Endothelial cell of umbilical vein (primary cell): ENCODE results near the gene GRIFIN. TPM values are rescaled to one million over a fixed set of nuclear protein-coding genes. Genes with fewer than 3 reads are reported as not detected.

Source experiments
- BruUV-seq: library from RNA; stranded (reverse); fragments of 400-500 nt; replicated peaks from 2 replicates; lab custom pipeline; 2021; lab: Mats Ljungman, UMichigan
- CTCF ChIA-PET: fragments of 300-600, 350-600 bp; sonication (Branson Sonifier 250); formaldehyde crosslinking; loops from one replicate; lab custom pipeline; 2021; ENCODE audit warnings: antibody characterized with exemption, inconsistent platforms; lab: Charles Lee
- POLR2A ChIA-PET: fragments of 300-600, 350-600 bp; sonication (Branson Sonifier 250); formaldehyde crosslinking; loops from one replicate; lab custom pipeline; 2021; ENCODE audit warnings: antibody characterized with exemption, inconsistent platforms; lab: Charles Lee
- DNase-seq: peaks from one replicate; pipeline ENCODE4 v3.0.0-alpha.2; 2011; ENCODE audit warnings: low read depth, low spot score
- FAIRE-seq: peaks from 2 replicates; lab custom pipeline; 2011; peaks lifted over from hg19 to GRCh38; lab: Jason Lieb, UNC
- H2AFZ ChIP-seq: 2 replicates; pipeline ENCODE4 v1.6.0; 2012; ENCODE audit warnings: low read depth, low read length, control low read depth, inconsistent platforms
- H3K27ac ChIP-seq: 2 replicates; pipeline ENCODE4 v1.5.1; 2011; ENCODE audit warnings: low read depth, mild to moderate bottlenecking, control low read depth, low read length, moderate library complexity; ENCODE audit not compliant: insufficient read depth
- H3K27me3 ChIP-seq, 2 experiments: 2 replicates each; pipeline versions ENCODE4 v1.6.0 to v1.6.1; 2011; ENCODE audit warnings: low read length in 2 of 2, mixed read lengths in 1 of 2; ENCODE audit not compliant: control insufficient read depth in 2 of 2, insufficient read depth in 2 of 2
- H3K36me3 ChIP-seq, 2 experiments: 2 replicates in 1 of 2; 3 replicates in 1 of 2; pipeline ENCODE4 v1.5.1; 2011; ENCODE audit warnings: low read length in 2 of 2, mild to moderate bottlenecking in 1 of 2, moderate library complexity in 1 of 2; ENCODE audit not compliant: control insufficient read depth in 2 of 2, insufficient read depth in 2 of 2; ENCODE audit errors: extremely low read depth in 1 of 2
- H3K4me1 ChIP-seq: 3 replicates; pipeline ENCODE4 v1.5.1; 2011; ENCODE audit warnings: mild to moderate bottlenecking, low read length; ENCODE audit not compliant: control insufficient read depth, insufficient read depth; ENCODE audit errors: extremely low read depth
- H3K4me2 ChIP-seq: 2 replicates; pipeline ENCODE4 v1.6.1; 2011; ENCODE audit warnings: low read length, control low read depth, mixed read lengths; ENCODE audit not compliant: insufficient read depth
- H3K4me3 ChIP-seq, 3 experiments: fragments of 200-600 bp in 1 of 3; sonication (generic), shearing (Covaris generic) in 1 of 3; replicated peaks in 1 of 3; 2 replicates each; pipeline ENCODE4 v1.5.1; 2011 to 2016; ENCODE audit warnings: control low read depth in 3 of 3, low read length in 3 of 3, mild to moderate bottlenecking in 2 of 3, inconsistent platforms in 1 of 3, low read depth in 1 of 3, moderate library complexity in 1 of 3; ENCODE audit not compliant: insufficient read depth in 1 of 3
- H3K79me2 ChIP-seq: 2 replicates; pipeline ENCODE4 v1.6.0; 2012; ENCODE audit warnings: low read length, inconsistent platforms; ENCODE audit not compliant: control insufficient read depth, insufficient read depth
- H3K9ac ChIP-seq: replicated peaks from 2 replicates; pipeline ENCODE3; 2011; ENCODE audit warnings: low read length, control low read depth; ENCODE audit not compliant: insufficient read depth; ENCODE audit errors: extremely low read depth
- H3K9me1 ChIP-seq: replicated peaks from 3 replicates; pipeline ENCODE4 v1.6.0; 2011; ENCODE audit warnings: mild to moderate bottlenecking, low read length; ENCODE audit not compliant: control insufficient read depth, insufficient read depth; ENCODE audit errors: extremely low read depth
- H3K9me3 ChIP-seq: replicated peaks from 2 replicates; pipeline ENCODE4 v1.5.1; 2012; ENCODE audit warnings: low read length, inconsistent platforms; ENCODE audit not compliant: control insufficient read depth, insufficient read depth
- H4K20me1 ChIP-seq: replicated peaks from 2 replicates; pipeline ENCODE3; 2011; ENCODE audit warnings: mild to moderate bottlenecking, low read length; ENCODE audit not compliant: control insufficient read depth, insufficient read depth; ENCODE audit errors: extremely low read depth
- CTCF ChIP-seq, 2 donors: IDR thresholded peaks; 1 replicate in 1 of 2; 2 replicates in 1 of 2; pipeline ENCODE4 v1.5.1; 2011; ENCODE audit warnings: low read length in 2 of 2, mild to moderate bottlenecking in 2 of 2, moderate library complexity in 2 of 2, control low read depth in 1 of 2, inconsistent platforms in 1 of 2, low read depth in 1 of 2; ENCODE audit not compliant: insufficient read depth in 1 of 2; ENCODE audit errors: extremely low read depth in 1 of 2
- EZH2 ChIP-seq: IDR thresholded peaks from 2 replicates; pipeline ENCODE4 v1.6.1; 2012; ENCODE audit warnings: borderline replicate concordance, low read depth, mild to moderate bottlenecking, moderate library complexity, low read length, inconsistent platforms; ENCODE audit not compliant: severe bottlenecking
- FOS ChIP-seq: IDR thresholded peaks from 2 replicates; pipeline ENCODE4 v1.6.1; 2011; ENCODE audit warnings: mild to moderate bottlenecking, low read length, moderate library complexity, borderline replicate concordance; ENCODE audit not compliant: insufficient read depth
- GATA2 ChIP-seq: IDR thresholded peaks from 2 replicates; pipeline ENCODE4 v1.7.0; 2011; ENCODE audit warnings: low read depth, mild to moderate bottlenecking, moderate library complexity, mixed read lengths, low read length; ENCODE audit not compliant: insufficient read length, insufficient read depth
- JUN ChIP-seq: IDR thresholded peaks from 2 replicates; pipeline ENCODE4 v1.6.1; 2011; ENCODE audit warnings: borderline replicate concordance, low read depth; ENCODE audit not compliant: insufficient read length, insufficient read depth
- MYC ChIP-seq: IDR thresholded peaks from one replicate; pipeline ENCODE4 v1.6.1; 2011; ENCODE audit warnings: mild to moderate bottlenecking, low read depth, low read length
- POLR2A ChIP-seq: IDR thresholded peaks from 2 replicates; pipeline ENCODE4 v1.6.1; 2012; ENCODE audit warnings: low read depth, mild to moderate bottlenecking, control low read depth, low read length
- POLR2AphosphoS5 ChIP-seq: IDR thresholded peaks from 2 replicates; pipeline ENCODE4 v1.6.1; 2012; ENCODE audit warnings: low read depth, mild to moderate bottlenecking, control low read depth, low read length, moderate library complexity; ENCODE audit not compliant: insufficient read depth
- dilution Hi-C: fragments of 300-500 bp; cut with MboI; formaldehyde crosslinking; loops from one replicate; pipeline ENCODE4 v1.15.0; 2019; ENCODE audit warnings: low sequenced_read_pairs; ENCODE audit not compliant: extremely low pct_ligation_motif_present
- intact Hi-C: fragments of 100-400 bp; cut with micrococcal nuclease; formaldehyde crosslinking; loops from one replicate; pipeline ENCODE4 v1.10.0; 2022
- polyA plus RNA-seq, 4 experiments: library from polyadenylated mRNA; depleted of rRNA in 3 of 4; stranded (reverse) in 3 of 4; unstranded in 1 of 4; fragments of >200 nt; gene quantifications; 2 replicates each; pipeline versions ENCODE4 v1.2.1 to v1.2.3, GENCODE V29; 2011 to 2012; ENCODE audit warnings: missing spikeins in 1 of 4
- total RNA-seq: library from RNA; stranded (reverse); gene quantifications from 2 replicates; pipeline ENCODE4 v1.2.3, GENCODE V29; 2021
- TF ChIP-seq, protein P1 (sequence below): IDR thresholded peaks from 2 replicates; pipeline ENCODE4 v1.6.1; 2011; ENCODE audit not compliant: insufficient read depth, insufficient read length

Gene GRIFIN
- total and polyA plus RNA-seq, 2 donors (not counting 3 experiments of a cell fraction or from before 2014, with no cell fraction given): not detected

DNA sequence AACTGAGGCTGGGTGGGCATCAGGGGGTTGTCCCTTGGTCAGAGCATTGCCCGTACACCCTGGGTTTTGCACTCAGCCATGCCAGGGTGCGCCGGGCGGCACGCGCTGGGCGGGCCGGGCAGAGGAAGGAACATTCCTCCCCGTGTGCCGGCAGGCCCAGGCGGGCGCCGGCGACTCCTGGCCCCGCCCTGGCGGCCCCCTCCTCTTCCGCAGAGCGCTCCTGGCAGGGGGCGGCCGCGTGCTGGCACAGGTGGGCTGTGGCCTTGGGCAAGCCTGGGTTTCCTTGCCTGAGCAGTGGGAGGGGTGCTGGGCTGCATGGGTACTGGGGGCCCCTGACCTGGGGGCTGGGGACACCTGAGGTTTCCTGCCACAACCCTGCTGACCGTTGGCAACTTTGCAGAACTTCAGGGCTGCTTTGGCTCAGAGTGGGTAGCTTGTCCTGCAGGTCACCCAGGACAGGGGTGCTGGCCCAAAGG lies 47.3 kb upstream of the GRIFIN start:
- no peaks in the 10 kb centered on the region for H3K79me2 ChIP-seq
- no peaks in the 10 kb centered on the region for H3K9me1 ChIP-seq
- dilution Hi-C loops: no loop called here
- no peak for TF ChIP-seq POLR2AphosphoS5
- no peak for TF ChIP-seq GATA2
- no peak for TF ChIP-seq MYC
- TF ChIP-seq FOS: no peak
- no peak for TF ChIP-seq EZH2
- TF ChIP-seq, protein P1, sequence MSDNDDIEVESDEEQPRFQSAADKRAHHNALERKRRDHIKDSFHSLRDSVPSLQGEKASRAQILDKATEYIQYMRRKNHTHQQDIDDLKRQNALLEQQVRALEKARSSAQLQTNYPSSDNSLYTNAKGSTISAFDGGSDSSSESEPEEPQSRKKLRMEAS: no peak
- no peak for TF ChIP-seq CTCF (IDR thresholded peaks at IDR 0.05; ENCODE audit: extremely low read depth in 1 of 2, insufficient read depth in 1 of 2, low read depth in 1 of 2, low read length in 2 of 2)
- no peak for TF ChIP-seq POLR2A
- TF ChIP-seq JUN: no peak
- peak overlapping the region; percentile 84 for H3K27ac ChIP-seq
- FAIRE-seq (no peak), DNase-seq (no peak)
- no peaks in the 10 kb centered on the region for H3K27me3 ChIP-seq
- H3K4me1 ChIP-seq: peaks cover 47% of the 10 kb centered on the region
- intact Hi-C loops: loop anchor here (5.0 to 10.0 kb wide), 2 partner anchors 119 kb away; partner anchors contain the start of gene CHST12
- H3K4me3 ChIP-seq: no peak overlapping the region
- H3K9ac ChIP-seq: peak overlapping the region; percentile 53
- no peaks in the 10 kb centered on the region for H3K36me3 ChIP-seq
- peak overlapping the region; percentile 10 for H2AFZ ChIP-seq
- H4K20me1 ChIP-seq: no peaks in the 10 kb centered on the region
- ChIA-PET CTCF (interaction anchor here (1.4 to 1.6 kb wide), 2 partner anchors 32 to 72 kb away, joined by 3 read pairs; partner anchors contain the start of gene BRAT1), POLR2A (no interaction called here)
- H3K9me3 ChIP-seq: no peaks in the 10 kb centered on the region
- peak overlapping the region; percentile 60 for H3K4me2 ChIP-seq
- BruUV-seq: no TSS peak
